HepG2 (cell line): Measurements from ENCODE around the gene ACTN1. TPM values are rescaled to one million over a fixed set of nuclear protein-coding genes. Genes with fewer than 3 reads are reported as not detected.

Experiments
- ATAC-seq: fragments of 200-7000 bp; cut with Tn5 transposase; 3 replicates; pipeline ENCODE4 v1.9.1; 2020; ENCODE audit warnings: mild to moderate bottlenecking, moderate library complexity
- BruUV-seq: library from RNA; stranded (reverse); fragments of 400-500 nt; replicated peaks from 2 replicates; lab custom pipeline; 2021; lab: Mats Ljungman, UMichigan
- CTCF ChIA-PET: fragments of 300-600 bp; formaldehyde crosslinking; extraction: SDS; loops from one replicate; lab custom pipeline; 2021; ENCODE audit warnings: low total read pairs, inconsistent platforms, low intra/inter-chr PET ratio; lab: Yijun Ruan, JAX
- POLR2A ChIA-PET: fragments of 350-600 bp; sonication (Branson Sonifier 250); formaldehyde crosslinking; loops from one replicate; lab custom pipeline; 2020; ENCODE audit warnings: antibody characterized with exemption, inconsistent platforms; lab: Yijun Ruan, JAX
- DNase-seq: peaks from one replicate; pipeline ENCODE4 v3.0.0-alpha.2; 2015; ENCODE audit warnings: low spot score
- FAIRE-seq: peaks from 3 replicates; lab custom pipeline; 2011; peaks lifted over from hg19 to GRCh38; lab: Jason Lieb, UNC
- H2AFZ ChIP-seq: one replicate; pipeline ENCODE4 v1.6.1; 2011; ENCODE audit warnings: low read length, inconsistent platforms
- H3K27ac ChIP-seq: fragments of 300-600 bp; 3 replicates; pipeline ENCODE4 v1.8.0; 2011; ENCODE audit warnings: mixed run types, mild to moderate bottlenecking, mixed read lengths, low read length, inconsistent platforms; ENCODE audit not compliant: insufficient read depth; ENCODE audit errors: extremely low read length
- H3K27me3 ChIP-seq, 2 experiments: fragments of 200-600 bp in 1 of 2; 2 replicates in 1 of 2; 3 replicates in 1 of 2; pipeline versions ENCODE4 v1.6.0 to v1.8.0; 2011; ENCODE audit warnings: low read length in 2 of 2, mild to moderate bottlenecking in 2 of 2, moderate library complexity in 2 of 2, inconsistent platforms in 1 of 2; ENCODE audit not compliant: insufficient read depth in 2 of 2, control insufficient read depth in 1 of 2
- H3K36me3 ChIP-seq, 2 experiments: fragments of 200-600 bp in 1 of 2; replicated peaks in 1 of 2; 2 replicates in 1 of 2; 3 replicates in 1 of 2; pipeline versions ENCODE4 v1.5.1 to v1.8.0; 2011; ENCODE audit warnings: low read length in 2 of 2, inconsistent platforms in 1 of 2; ENCODE audit not compliant: insufficient read depth in 2 of 2, control insufficient read depth in 1 of 2
- H3K4me1 ChIP-seq: 2 replicates; pipeline ENCODE4 v1.5.1; 2012; ENCODE audit warnings: low read length, inconsistent platforms; ENCODE audit not compliant: insufficient read depth
- H3K4me2 ChIP-seq: 2 replicates; pipeline ENCODE4 v1.6.0; 2011; ENCODE audit warnings: low read depth, low read length, inconsistent platforms
- H3K4me3 ChIP-seq, 3 experiments: fragments of 200-600 bp in 1 of 3; sonication (generic), shearing (Covaris generic) in 1 of 3; replicated peaks in 1 of 3; 2 replicates each; pipeline ENCODE4 v1.5.1; 2011 to 2016; ENCODE audit warnings: low read length in 3 of 3, inconsistent platforms in 2 of 3, low read depth in 2 of 3, mild to moderate bottlenecking in 2 of 3, control low read depth in 1 of 3, mixed read lengths in 1 of 3; ENCODE audit not compliant: insufficient read depth in 1 of 3
- H3K79me2 ChIP-seq: one replicate; pipeline ENCODE4 v1.6.1; 2011; ENCODE audit warnings: low read length, inconsistent platforms; ENCODE audit not compliant: insufficient read depth
- H3K9ac ChIP-seq: 2 replicates; pipeline ENCODE4 v1.6.0; 2011; ENCODE audit warnings: mild to moderate bottlenecking, low read depth, low read length, inconsistent platforms; ENCODE audit not compliant: insufficient read depth
- H3K9me3 ChIP-seq: 2 replicates; pipeline ENCODE4 v1.5.1; 2012; ENCODE audit warnings: mild to moderate bottlenecking, low read length
- H4K20me1 ChIP-seq: 2 replicates; pipeline ENCODE4 v1.6.0; 2011; ENCODE audit warnings: inconsistent platforms, mild to moderate bottlenecking, low read length, moderate library complexity; ENCODE audit not compliant: insufficient read depth
- HDAC2 ChIP-seq: sonication (generic); formaldehyde crosslinking; IDR thresholded peaks from 2 replicates; pipeline ENCODE4 v1.4.0; 2020; ENCODE audit warnings: missing genetic modification reagents
- RARA ChIP-seq: IDR thresholded peaks from 2 replicates; pipeline ENCODE4 v1.6.1; 2016; ENCODE audit warnings: missing genetic modification reagents, missing compliant biosample characterization
- ZFAT ChIP-seq: sonication (generic); formaldehyde crosslinking; conservative IDR thresholded peaks from 2 replicates; pipeline ENCODE4 v1.8.1; 2023; ENCODE audit warnings: missing genetic modification reagents, inconsistent platforms
- ZNF383 ChIP-seq: sonication (generic); formaldehyde crosslinking; IDR thresholded peaks from 2 replicates; pipeline ENCODE4 v1.4.0; 2020; ENCODE audit warnings: missing genetic modification reagents, mild to moderate bottlenecking, borderline replicate concordance
- WGBS: methylation state at CpG from one replicate; pipeline ENCODE4 v1.1.6; 2017; ENCODE audit warnings: low lambda C conversion rate; 5-methylcytosine and 5-hydroxymethylcytosine counted together
- in situ Hi-C: cut with HindIII; loops from 2 replicates; pipeline ENCODE4 v1.10.0; 2017; ENCODE audit warnings: low pct_unique_long_range_greater_than_20kb; ENCODE audit not compliant: extremely low pct_ligation_motif_present
- intact Hi-C: fragments of 100-400 bp; cut with micrococcal nuclease; formaldehyde crosslinking; loops from one replicate; pipeline ENCODE4 v1.10.0; 2022; ENCODE audit not compliant: unreplicated experiment
- polyA plus RNA-seq, 8 experiments: library from polyadenylated mRNA; depleted of rRNA in 3 of 8; stranded (reverse) in 7 of 8; unstranded in 1 of 8; fragments of >200 nt; fragmentation: Illumina TruSeq in 4 of 8; extraction: Trizol in 4 of 8; gene quantifications; 2 replicates each; pipeline versions ENCODE4 v1.2.1 to v1.2.3, GENCODE V29; 2011 to 2016; ENCODE audit warnings: low read depth in 4 of 8, missing spikeins in 1 of 8, mixed read lengths in 1 of 8; ENCODE audit not compliant: insufficient read depth in 1 of 8
- total RNA-seq, 5 experiments: library from RNA; depleted of rRNA; stranded (reverse); fragments of >200 nt; fragmentation: Illumina TruSeq; extraction: Trizol; gene quantifications; 2 replicates each; pipeline ENCODE4 v1.2.3, GENCODE V29; 2016; ENCODE audit warnings: low read depth in 1 of 5
- TF ChIP-seq, protein P1 (sequence below): sonication (generic); formaldehyde crosslinking; conservative IDR thresholded peaks from 2 replicates; pipeline ENCODE4 v1.5.0; 2020; ENCODE audit warnings: missing genetic modification reagents
- TF ChIP-seq, protein P2 (sequence below): IDR thresholded peaks from 2 replicates; pipeline ENCODE4 v1.6.1; 2016; ENCODE audit warnings: missing biosample characterization, missing genetic modification reagents, low read depth
- TF ChIP-seq, protein P3 (sequence below): sonication (generic); formaldehyde crosslinking; IDR thresholded peaks from 2 replicates; pipeline ENCODE4 v1.9.0; 2022; ENCODE audit warnings: low read depth, missing genetic modification reagents
- TF ChIP-seq, protein P4 (sequence below): sonication (generic); formaldehyde crosslinking; IDR thresholded peaks from 2 replicates; pipeline ENCODE4 v1.4.0; 2020; ENCODE audit warnings: mild to moderate bottlenecking, missing genetic modification reagents
- TF ChIP-seq, protein P5 (sequence below): sonication (generic); formaldehyde crosslinking; IDR thresholded peaks from 2 replicates; pipeline ENCODE4 v1.4.0; 2020; ENCODE audit warnings: missing genetic modification reagents
- TF ChIP-seq, protein P6 (sequence below): sonication (generic); formaldehyde crosslinking; IDR thresholded peaks from 2 replicates; pipeline ENCODE4 v1.4.0; 2020; ENCODE audit warnings: mild to moderate bottlenecking, missing genetic modification reagents

Gene ACTN1
- total and polyA plus RNA-seq, 2 of the 13 experiments (the other 11 are each of a cell fraction or from before 2014, with no cell fraction given) = 58.6 to 162 TPM

DNA sequence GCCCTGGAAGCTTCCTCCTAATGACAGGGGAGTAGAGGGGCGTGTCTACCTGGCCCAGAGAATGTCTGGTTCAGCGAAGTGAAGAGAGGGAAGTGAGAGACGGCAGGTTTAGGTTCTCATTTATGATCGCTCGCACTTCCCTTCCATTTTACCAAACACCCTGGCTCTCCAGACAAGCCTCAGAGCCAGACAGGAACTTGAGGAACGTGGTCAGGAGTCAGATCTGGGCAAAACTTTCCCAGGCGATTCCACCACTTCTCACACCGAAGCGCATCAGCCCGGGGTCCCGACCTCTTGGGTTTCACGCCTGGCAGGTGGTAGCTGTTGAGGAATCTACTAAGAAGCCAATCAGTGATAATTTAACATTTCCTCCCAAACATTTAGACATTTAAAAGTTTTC is 21.3 kb downstream of the ACTN1 start:
- no peak overlapping the region for H3K4me2 ChIP-seq
- no peak for FAIRE-seq
- TF ChIP-seq, protein P1, sequence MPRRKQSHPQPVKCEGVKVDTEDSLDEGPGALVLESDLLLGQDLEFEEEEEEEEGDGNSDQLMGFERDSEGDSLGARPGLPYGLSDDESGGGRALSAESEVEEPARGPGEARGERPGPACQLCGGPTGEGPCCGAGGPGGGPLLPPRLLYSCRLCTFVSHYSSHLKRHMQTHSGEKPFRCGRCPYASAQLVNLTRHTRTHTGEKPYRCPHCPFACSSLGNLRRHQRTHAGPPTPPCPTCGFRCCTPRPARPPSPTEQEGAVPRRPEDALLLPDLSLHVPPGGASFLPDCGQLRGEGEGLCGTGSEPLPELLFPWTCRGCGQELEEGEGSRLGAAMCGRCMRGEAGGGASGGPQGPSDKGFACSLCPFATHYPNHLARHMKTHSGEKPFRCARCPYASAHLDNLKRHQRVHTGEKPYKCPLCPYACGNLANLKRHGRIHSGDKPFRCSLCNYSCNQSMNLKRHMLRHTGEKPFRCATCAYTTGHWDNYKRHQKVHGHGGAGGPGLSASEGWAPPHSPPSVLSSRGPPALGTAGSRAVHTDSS = no peak
- TF ChIP-seq, protein P2, sequence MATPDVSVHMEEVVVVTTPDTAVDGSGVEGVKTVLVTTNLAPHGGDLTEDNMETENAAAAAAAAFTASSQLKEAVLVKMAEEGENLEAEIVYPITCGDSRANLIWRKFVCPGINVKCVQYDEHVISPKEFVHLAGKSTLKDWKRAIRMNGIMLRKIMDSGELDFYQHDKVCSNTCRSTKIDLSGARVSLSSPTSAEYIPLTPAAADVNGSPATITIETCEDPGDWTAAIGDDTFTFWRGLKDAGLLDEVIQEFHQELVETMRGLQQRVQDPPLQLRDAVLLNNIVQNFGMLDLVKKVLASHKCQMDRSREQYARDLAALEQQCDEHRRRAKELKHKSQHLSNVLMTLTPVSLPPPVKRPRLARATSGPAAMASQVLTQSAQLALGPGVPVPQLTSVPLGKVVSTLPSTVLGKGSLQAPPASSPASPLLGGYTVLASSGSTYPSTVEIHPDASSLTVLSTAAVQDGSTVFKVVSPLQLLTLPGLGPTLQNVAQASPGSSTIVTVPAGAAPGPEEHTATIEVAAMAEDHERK = no peak
- TF ChIP-seq, protein P3, sequence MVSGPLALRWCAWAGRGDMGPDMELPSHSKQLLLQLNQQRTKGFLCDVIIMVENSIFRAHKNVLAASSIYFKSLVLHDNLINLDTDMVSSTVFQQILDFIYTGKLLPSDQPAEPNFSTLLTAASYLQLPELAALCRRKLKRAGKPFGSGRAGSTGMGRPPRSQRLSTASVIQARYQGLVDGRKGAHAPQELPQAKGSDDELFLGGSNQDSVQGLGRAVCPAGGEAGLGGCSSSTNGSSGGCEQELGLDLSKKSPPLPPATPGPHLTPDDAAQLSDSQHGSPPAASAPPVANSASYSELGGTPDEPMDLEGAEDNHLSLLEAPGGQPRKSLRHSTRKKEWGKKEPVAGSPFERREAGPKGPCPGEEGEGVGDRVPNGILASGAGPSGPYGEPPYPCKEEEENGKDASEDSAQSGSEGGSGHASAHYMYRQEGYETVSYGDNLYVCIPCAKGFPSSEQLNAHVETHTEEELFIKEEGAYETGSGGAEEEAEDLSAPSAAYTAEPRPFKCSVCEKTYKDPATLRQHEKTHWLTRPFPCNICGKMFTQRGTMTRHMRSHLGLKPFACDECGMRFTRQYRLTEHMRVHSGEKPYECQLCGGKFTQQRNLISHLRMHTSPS = no peak
- TF ChIP-seq ZFAT (CRISPR knock-in tag) (no peak), RARA (no peak), ZNF383 (CRISPR knock-in tag) (no peak), HDAC2 (CRISPR knock-in tag) (no peak)
- TF ChIP-seq, protein P4, sequence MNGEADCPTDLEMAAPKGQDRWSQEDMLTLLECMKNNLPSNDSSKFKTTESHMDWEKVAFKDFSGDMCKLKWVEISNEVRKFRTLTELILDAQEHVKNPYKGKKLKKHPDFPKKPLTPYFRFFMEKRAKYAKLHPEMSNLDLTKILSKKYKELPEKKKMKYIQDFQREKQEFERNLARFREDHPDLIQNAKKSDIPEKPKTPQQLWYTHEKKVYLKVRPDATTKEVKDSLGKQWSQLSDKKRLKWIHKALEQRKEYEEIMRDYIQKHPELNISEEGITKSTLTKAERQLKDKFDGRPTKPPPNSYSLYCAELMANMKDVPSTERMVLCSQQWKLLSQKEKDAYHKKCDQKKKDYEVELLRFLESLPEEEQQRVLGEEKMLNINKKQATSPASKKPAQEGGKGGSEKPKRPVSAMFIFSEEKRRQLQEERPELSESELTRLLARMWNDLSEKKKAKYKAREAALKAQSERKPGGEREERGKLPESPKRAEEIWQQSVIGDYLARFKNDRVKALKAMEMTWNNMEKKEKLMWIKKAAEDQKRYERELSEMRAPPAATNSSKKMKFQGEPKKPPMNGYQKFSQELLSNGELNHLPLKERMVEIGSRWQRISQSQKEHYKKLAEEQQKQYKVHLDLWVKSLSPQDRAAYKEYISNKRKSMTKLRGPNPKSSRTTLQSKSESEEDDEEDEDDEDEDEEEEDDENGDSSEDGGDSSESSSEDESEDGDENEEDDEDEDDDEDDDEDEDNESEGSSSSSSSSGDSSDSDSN = no peak
- TF ChIP-seq, protein P5, sequence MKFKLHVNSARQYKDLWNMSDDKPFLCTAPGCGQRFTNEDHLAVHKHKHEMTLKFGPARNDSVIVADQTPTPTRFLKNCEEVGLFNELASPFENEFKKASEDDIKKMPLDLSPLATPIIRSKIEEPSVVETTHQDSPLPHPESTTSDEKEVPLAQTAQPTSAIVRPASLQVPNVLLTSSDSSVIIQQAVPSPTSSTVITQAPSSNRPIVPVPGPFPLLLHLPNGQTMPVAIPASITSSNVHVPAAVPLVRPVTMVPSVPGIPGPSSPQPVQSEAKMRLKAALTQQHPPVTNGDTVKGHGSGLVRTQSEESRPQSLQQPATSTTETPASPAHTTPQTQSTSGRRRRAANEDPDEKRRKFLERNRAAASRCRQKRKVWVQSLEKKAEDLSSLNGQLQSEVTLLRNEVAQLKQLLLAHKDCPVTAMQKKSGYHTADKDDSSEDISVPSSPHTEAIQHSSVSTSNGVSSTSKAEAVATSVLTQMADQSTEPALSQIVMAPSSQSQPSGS = no peak
- TF ChIP-seq, protein P6, sequence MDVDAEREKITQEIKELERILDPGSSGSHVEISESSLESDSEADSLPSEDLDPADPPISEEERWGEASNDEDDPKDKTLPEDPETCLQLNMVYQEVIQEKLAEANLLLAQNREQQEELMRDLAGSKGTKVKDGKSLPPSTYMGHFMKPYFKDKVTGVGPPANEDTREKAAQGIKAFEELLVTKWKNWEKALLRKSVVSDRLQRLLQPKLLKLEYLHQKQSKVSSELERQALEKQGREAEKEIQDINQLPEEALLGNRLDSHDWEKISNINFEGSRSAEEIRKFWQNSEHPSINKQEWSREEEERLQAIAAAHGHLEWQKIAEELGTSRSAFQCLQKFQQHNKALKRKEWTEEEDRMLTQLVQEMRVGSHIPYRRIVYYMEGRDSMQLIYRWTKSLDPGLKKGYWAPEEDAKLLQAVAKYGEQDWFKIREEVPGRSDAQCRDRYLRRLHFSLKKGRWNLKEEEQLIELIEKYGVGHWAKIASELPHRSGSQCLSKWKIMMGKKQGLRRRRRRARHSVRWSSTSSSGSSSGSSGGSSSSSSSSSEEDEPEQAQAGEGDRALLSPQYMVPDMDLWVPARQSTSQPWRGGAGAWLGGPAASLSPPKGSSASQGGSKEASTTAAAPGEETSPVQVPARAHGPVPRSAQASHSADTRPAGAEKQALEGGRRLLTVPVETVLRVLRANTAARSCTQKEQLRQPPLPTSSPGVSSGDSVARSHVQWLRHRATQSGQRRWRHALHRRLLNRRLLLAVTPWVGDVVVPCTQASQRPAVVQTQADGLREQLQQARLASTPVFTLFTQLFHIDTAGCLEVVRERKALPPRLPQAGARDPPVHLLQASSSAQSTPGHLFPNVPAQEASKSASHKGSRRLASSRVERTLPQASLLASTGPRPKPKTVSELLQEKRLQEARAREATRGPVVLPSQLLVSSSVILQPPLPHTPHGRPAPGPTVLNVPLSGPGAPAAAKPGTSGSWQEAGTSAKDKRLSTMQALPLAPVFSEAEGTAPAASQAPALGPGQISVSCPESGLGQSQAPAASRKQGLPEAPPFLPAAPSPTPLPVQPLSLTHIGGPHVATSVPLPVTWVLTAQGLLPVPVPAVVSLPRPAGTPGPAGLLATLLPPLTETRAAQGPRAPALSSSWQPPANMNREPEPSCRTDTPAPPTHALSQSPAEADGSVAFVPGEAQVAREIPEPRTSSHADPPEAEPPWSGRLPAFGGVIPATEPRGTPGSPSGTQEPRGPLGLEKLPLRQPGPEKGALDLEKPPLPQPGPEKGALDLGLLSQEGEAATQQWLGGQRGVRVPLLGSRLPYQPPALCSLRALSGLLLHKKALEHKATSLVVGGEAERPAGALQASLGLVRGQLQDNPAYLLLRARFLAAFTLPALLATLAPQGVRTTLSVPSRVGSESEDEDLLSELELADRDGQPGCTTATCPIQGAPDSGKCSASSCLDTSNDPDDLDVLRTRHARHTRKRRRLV (CRISPR knock-in tag) = no peak

More for the DNA sequence above, 21.3 kb downstream of the ACTN1 start:
- ChIA-PET POLR2A (interaction anchor here (3.4 to 5.3 kb wide), 2 partner anchors 12 to 18 kb away, joined by 13 to 36 read pairs; no protein-coding TSS in a partner anchor), CTCF (no interaction called here)
- H2AFZ ChIP-seq = no peak overlapping the region
- no peak for ATAC-seq
- 96% methylated on average over 12 of the region's 12 CpGs for WGBS
- no peak overlapping the region for H3K27ac ChIP-seq
- H3K36me3 ChIP-seq = peaks cover 4 to 14% of the 10 kb centered on the region in 2 experiments; a peak in 4 of 5 replicates
- intact Hi-C loops = no loop called here
- no peak for DNase-seq
- in situ Hi-C loops = no loop called here
- no TSS peak for BruUV-seq
- H4K20me1 ChIP-seq = peaks cover 24% of the 10 kb centered on the region
- H3K9me3 ChIP-seq = no peaks in the 10 kb centered on the region
- no peaks in the 10 kb centered on the region for H3K27me3 ChIP-seq
- no peak overlapping the region for H3K4me3 ChIP-seq
- no peak overlapping the region for H3K9ac ChIP-seq
- peaks cover 96% of the 10 kb centered on the region for H3K4me1 ChIP-seq
- H3K79me2 ChIP-seq = peaks cover 98% of the 10 kb centered on the region
